Left lobe of liver (tissue), 2 donors: ENCODE measurements around the gene PSKH1. TPM values are rescaled to one million over a fixed set of nuclear protein-coding genes. Genes with fewer than 3 reads are reported as not detected.

Experiments
- ATAC-seq: fragments of 200-7000 bp; cut with Tn5 transposase; one replicate; pipeline ENCODE4 v1.9.1; 2020; ENCODE audit warnings: mild to moderate bottlenecking, moderate library complexity
- DNase-seq: peaks from one replicate; pipeline ENCODE4 v3.0.0-alpha.2; 2020; ENCODE audit warnings: low spot score
- total RNA-seq: library from RNA; stranded (reverse); gene quantifications from one replicate; pipeline ENCODE4 v1.2.1, GENCODE V29; 2021
- donor health status: DM: no; HTN: no; CAD: no; lungs with moderate emphysema.
- donor health status: DM: no; HTN: yes; CAD: no.

Gene PSKH1
- total RNA-seq, 1 donor from 2014 or later = 18.2 TPM

GRCh38 chr16:67864594-67864993, 28.5 kb upstream of the PSKH1 start:
- ATAC-seq = no peak
- DNase-seq = no peak

- peak; percentile 89 for ATAC-seq
Measured at GRCh38 chr16:67865318-67865717, 27.7 kb upstream of the PSKH1 start.

GRCh38 chr16:67868290-67868689, 24.8 kb upstream of the PSKH1 start:
- DNase-seq (no peak), ATAC-seq (no peak)

More at GRCh38 chr16:67865318-67865717, 27.7 kb upstream of the PSKH1 start:
- no peak for DNase-seq

GRCh38 chr16:67869653-67870052, 23.4 kb upstream of the PSKH1 start:
- ATAC-seq = peak; percentile 17
- no peak for DNase-seq

GRCh38 chr16:67871256-67871655, 21.8 kb upstream of the PSKH1 start:
- ATAC-seq = no peak
- DNase-seq = no peak

- ATAC-seq (no peak), DNase-seq (no peak)
Measured at GRCh38 chr16:67872131-67872630, 20.9 kb upstream of the PSKH1 start.

GRCh38 chr16:67872631-67873434, 20.2 kb upstream of the PSKH1 start, which contains the start of gene EDC4:
Gene EDC4 (plus strand): TSS chr16:67873052. CDS start chr16:67873262, 210 bp downstream.
- ATAC-seq = peak; percentile 92
- peak; percentile 88 for DNase-seq

- DNase-seq (no peak), ATAC-seq (peak; percentile 11)
Measured at GRCh38 chr16:67873435-67874370, 19.4 kb upstream of the PSKH1 start.

GRCh38 chr16:67874372-67874771, 18.7 kb upstream of the PSKH1 start:
- ATAC-seq = no peak
- no peak for DNase-seq

GRCh38 chr16:67877064-67877463, 16.0 kb upstream of the PSKH1 start:
- DNase-seq (no peak), ATAC-seq (no peak)

GRCh38 chr16:67878232-67878631, 14.8 kb upstream of the PSKH1 start:
- ATAC-seq = no peak
- DNase-seq = no peak

GRCh38 chr16:67878846-67879245, 14.2 kb upstream of the PSKH1 start:
- DNase-seq (no peak), ATAC-seq (no peak)

GRCh38 chr16:67879462-67879861, 13.6 kb upstream of the PSKH1 start:
- DNase-seq (no peak), ATAC-seq (no peak)

- DNase-seq = no peak
Measured at GRCh38 chr16:67879936-67880335, 13.1 kb upstream of the PSKH1 start.

GRCh38 chr16:67880584-67880983, 12.5 kb upstream of the PSKH1 start:
- no peak for DNase-seq

More at GRCh38 chr16:67879936-67880335, 13.1 kb upstream of the PSKH1 start:
- no peak for ATAC-seq

GRCh38 chr16:67881621-67882161, 11.4 kb upstream of the PSKH1 start:
- DNase-seq (no peak), ATAC-seq (no peak)

More at GRCh38 chr16:67880584-67880983, 12.5 kb upstream of the PSKH1 start:
- ATAC-seq = no peak

GRCh38 chr16:67882374-67883145, 10.5 kb upstream of the PSKH1 start:
- peak; percentile 61 for DNase-seq

GRCh38 chr16:67883146-67883871, 9.7 kb upstream of the PSKH1 start:
- ATAC-seq = no peak
- DNase-seq = no peak

More at GRCh38 chr16:67882374-67883145, 10.5 kb upstream of the PSKH1 start:
- peak; percentile 38 for ATAC-seq

- peak; percentile 76 for ATAC-seq
- peak; percentile 71 for DNase-seq
Measured at GRCh38 chr16:67883872-67884261, 9.2 kb upstream of the PSKH1 start.
